ENCODE data around the gene SMCP.

- TF ChIP-seq, protein P1, sequence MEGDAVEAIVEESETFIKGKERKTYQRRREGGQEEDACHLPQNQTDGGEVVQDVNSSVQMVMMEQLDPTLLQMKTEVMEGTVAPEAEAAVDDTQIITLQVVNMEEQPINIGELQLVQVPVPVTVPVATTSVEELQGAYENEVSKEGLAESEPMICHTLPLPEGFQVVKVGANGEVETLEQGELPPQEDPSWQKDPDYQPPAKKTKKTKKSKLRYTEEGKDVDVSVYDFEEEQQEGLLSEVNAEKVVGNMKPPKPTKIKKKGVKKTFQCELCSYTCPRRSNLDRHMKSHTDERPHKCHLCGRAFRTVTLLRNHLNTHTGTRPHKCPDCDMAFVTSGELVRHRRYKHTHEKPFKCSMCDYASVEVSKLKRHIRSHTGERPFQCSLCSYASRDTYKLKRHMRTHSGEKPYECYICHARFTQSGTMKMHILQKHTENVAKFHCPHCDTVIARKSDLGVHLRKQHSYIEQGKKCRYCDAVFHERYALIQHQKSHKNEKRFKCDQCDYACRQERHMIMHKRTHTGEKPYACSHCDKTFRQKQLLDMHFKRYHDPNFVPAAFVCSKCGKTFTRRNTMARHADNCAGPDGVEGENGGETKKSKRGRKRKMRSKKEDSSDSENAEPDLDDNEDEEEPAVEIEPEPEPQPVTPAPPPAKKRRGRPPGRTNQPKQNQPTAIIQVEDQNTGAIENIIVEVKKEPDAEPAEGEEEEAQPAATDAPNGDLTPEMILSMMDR (IDR thresholded peaks at IDR 0.05 in 2 of 3, conservative IDR thresholded peaks at IDR 0.05 in 1 of 3; ENCODE audit: borderline replicate concordance in 1 of 3, insufficient read depth in 1 of 3, low read depth in 2 of 3, low read length in 2 of 3) = no peak
- TF ChIP-seq RAD21 (IDR thresholded peaks at IDR 0.05; ENCODE audit: low read depth) = no peak
- no peak for TF ChIP-seq POLR2AphosphoS5 (IDR thresholded peaks at IDR 0.05; ENCODE audit: low read depth, low read length)
Measured at GRCh38 chr1:152871731-152872126, 6.4 kb upstream of the SMCP start.

Measured in HCT116 (cell line).